Right renal pelvis (tissue), 4 donors: ENCODE results near the gene CNN1. TPM values are rescaled to one million over a fixed set of nuclear protein-coding genes. Genes with fewer than 3 reads are reported as not detected.

Experiments used
- DNase-seq, 4 donors: peaks; one replicate each; pipeline ENCODE4 v3.0.0-alpha.2; 2013; ENCODE audit warnings: low read depth in 4 of 4, low spot score in 3 of 4, missing footprints in 1 of 4
- polyA plus RNA-seq, 4 donors: library from polyadenylated mRNA; unstranded; fragments of 120-200 nt; gene quantifications; one replicate each; pipeline ENCODE4 v1.2.1, GENCODE V29; 2013; ENCODE audit not compliant: insufficient read length in 4 of 4

The CNN1 gene
- polyA plus RNA-seq, 4 donors = 3.1 to 5.2 (median 4.5) TPM

DNA sequence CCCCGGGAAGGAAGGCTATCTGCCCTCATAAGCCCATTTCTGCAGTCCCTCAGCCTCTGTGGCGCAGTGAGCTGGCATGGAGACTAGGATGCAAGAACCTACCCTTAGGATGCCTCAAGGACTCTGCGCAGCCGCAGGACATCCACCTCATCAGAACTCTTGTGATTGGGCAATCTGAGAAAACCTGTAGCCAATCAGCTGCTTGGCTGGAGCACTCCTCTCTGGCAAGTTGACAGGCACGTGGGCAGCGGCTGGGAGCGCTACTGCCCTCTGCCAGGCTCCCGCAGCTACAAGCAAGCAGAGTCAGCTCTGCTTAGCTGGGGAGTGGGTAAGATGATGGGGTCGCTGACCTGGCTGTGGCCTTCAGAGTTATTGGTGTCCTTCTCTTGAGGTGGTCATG is 8.2 kb upstream of the CNN1 start:
- peak in 1 of 4 donors; percentile 33 for DNase-seq

DNA sequence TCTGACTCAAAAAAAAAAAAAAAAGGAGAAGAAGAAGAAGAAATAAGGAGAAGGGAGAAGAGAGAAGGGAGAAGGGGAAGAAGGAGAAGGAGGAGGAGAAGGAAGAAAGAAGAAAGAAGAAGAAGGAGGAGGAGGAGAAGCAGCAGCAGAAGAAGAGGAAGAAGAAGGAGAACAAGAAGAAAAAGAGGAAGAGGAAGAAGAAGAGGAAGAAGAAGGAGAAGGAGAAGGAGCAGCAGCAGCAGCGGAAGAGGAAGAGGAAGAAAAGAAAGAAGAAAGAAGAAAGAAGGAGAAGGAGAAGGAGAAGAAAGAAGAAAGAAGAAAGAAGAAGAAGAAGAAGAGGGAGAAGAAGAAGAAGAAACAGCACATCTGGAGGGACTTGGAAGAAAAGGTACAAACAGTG is 4.1 kb upstream of the CNN1 start:
- no peak for DNase-seq

- no peak for DNase-seq
These were observed 3.7 kb upstream of the CNN1 start for GRCh38 chr19:11534948-11535347.

DNA sequence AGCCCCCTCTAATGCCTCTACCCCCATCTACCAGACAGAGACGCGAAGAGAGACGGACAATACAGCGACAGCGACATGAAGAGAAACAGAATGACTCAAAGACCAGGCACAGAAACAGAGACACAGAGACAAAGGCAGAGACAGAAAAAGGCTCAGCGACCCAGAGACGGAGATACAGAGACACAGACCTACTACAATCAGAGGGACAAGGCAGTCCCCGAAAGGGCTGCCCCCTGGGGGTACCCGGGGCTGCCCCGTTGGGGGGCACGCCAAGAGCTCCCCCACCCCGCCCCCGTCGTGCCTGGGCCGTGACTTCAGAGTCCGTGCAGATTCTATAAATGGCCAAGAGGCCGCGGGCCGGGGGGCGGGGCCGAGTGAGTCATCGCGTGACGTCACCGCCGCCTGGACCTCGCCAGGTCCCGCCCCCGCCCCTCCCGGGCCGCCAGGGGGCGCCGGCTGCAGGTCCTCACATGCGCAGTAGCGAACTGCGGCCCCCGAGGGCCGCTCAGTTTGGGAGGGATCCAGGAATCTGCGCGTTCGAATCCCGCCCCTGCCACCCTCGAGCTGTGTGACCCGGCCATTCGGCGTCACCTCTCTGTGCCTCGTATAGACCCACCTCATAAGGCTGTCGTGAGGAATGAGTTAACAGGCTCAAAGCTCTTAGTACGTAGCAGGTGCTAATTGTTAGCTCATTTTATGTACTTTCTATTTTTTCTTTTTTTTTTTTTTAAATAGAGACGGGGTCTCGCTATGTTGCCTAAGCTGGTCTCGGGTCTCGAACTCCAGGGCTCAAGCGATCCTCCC is 2.7 kb upstream of the CNN1 start:
- DNase-seq = peak; percentile 63 to 75 (median 68)

DNA sequence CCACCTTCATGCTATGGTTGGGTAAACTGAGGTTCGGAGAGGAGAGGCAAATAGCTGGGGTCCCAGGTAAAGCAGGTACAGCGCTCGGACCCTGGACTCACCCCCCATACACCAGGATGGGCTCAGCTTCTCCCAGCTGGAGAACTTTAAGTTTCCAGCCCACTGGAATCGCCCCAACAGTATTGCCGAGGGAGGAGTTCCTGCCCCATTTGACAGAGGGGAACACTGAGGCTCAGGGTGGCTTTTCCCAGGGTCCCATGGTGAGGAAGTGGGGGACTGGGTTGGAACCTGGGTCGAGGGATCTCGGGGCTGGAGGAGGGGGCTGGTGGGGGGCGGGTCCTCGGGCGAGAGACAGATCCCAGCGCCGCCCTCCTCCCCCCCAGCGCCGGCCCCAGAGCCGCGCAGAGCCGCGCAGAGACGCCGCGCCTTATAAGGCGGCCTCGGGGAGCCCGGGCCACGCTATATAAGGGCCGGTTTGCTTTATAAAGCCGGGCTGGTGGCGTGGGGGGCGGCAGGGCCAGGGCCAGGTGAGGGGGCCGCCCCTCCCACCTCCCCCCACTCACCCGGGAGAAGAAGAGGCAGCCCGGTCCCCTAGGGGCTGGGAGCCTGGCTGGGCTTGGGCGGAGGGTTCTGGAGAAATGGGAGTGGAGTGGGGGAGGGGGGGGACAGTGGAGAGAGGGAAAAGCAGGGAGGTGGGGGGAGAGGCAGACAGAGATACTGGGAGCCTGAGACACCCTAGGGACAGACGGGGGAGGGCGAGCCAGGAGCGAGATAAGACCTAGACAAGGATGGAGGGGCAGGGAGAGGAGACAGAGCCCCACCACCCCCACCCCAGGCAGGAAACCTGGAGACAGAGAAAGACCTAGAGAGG is 1.1 kb downstream of the CNN1 start:
- no peak for DNase-seq

- no peak for DNase-seq
These were observed 2.0 kb downstream of the CNN1 start for GRCh38 chr19:11540645-11541044.

DNA sequence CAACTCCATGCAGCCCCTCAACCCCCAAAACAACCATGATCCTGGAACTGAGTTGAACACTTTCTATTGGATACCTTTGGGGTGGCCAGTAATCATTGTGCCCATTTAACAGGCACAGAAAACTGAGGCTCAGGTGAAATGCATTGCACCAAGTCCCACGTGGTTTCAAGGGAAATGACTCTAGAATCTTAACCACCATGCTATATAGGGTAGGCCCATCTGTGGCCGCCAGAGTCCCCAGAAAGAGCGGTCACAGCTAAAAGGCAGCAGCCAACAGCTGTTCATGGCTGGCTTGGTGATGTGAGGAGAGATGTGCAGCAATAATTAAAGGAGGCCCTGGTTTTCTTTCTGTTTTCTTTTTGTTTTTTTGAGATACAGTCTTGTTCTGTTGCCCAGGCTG is 2.6 kb downstream of the CNN1 start:
- DNase-seq = no peak

GRCh38 chr19:11547929-11548700 is 9.5 kb downstream of the CNN1 start:
- no peak for DNase-seq

DNA sequence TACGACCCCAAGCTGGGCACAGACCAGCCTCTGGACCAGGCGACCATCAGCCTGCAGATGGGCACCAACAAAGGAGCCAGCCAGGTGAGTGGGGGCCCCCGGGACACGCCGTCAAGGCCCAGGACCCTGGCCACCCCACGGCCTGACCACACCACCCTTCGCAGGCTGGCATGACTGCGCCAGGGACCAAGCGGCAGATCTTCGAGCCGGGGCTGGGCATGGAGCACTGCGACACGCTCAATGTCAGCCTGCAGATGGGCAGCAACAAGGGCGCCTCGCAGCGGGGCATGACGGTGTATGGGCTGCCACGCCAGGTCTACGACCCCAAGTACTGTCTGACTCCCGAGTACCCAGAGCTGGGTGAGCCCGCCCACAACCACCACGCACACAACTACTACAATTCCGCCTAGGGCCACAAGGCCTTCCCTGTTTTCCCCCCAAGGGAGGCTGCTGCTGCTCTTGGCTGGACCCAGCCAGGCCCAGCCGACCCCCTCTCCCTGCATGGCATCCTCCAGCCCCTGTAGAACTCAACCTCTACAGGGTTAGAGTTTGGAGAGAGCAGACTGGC is 10.8 kb downstream of the CNN1 start:
- DNase-seq = no peak

DNA sequence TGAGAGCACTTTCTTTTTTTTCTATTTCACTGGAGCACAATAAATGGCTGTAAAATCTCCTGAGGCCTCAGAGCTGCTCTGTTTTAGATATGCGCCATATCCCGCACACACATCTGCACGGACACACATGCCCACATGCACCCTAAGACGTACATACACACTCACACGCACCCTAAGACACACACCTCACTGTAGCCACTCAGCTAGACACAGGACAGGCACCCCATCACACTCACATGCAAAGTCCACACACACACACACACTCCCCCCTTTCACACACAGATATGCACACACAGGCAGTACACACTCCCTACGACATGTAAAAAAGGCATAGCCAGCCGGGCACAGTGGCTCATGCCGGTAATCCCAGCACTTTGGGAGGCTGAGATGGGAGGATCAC is 11.6 kb downstream of the CNN1 start:
- no peak for DNase-seq

DNA sequence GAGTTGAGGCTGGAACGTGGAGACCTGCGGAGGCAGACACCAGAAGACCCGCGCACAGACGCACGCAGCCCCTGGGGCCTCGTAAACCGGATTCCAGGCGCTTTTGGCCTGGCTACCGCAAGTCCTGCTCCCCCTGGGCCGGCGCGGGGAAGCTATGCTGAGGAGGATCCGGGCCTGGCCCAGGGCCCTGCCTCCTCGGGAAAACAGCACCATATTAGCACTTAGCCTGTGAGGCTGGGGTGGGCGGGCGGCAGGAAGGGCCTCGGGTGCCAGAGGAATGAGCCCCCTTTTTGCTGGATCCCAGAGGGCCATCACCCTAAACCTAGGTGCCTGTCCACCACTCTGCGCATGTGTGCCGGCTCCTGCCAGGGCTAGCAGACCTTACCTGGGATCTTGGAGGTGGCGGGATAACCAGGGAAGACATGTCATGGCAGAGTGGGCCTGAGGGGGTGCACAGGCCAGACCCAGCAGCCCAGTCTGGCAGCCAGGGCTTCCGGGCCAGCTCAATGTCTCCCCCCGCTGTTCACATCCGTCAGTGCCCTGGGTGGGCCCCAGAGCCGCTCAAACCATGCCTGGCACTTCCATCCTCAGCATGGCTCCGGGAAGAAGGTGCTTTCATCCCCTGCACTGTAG is 13.1 kb downstream of the CNN1 start:
- DNase-seq = no peak

DNA sequence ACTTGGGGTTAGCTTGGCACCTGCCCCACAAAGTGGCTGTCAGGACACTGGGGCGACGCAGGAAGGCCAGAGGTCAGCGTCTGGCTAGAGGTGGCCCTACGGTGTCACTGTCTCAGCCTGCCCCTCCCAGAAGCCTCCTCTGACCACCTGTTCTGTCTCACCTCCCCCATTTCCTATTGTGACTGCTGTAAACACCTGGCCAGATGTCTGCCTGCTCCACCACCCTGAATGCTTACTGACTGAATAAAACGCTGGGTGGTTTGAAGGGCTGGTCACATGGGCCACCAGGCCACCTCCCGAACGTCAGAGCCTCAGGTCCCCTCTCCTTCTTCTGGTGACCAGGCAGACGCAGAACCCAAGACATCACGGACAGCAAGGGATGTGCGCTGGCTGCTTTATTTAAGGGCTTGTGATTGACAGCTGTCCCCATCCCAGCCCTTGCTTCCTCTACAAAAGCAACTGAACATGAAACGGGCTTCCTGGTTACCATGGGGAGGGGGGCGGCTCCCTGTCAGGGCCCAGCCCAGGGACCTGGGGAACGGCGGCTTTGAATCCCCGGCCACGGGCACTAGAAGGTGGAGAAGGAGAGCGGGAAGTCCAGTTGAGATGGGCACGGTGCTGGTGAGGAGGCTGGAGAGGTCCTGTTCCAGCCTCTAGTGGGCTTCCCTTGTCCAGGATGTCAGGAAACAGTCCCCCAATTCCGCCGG is 14.2 kb downstream of the CNN1 start:
- no peak for DNase-seq

GRCh38 chr19:11554160-11554559 is 15.5 kb downstream of the CNN1 start:
- no peak for DNase-seq

GRCh38 chr19:11555246-11555645 is 16.6 kb downstream of the CNN1 start:
- no peak for DNase-seq

- no peak for DNase-seq
These were observed 18.2 kb downstream of the CNN1 start for GRCh38 chr19:11556634-11557420.

DNA sequence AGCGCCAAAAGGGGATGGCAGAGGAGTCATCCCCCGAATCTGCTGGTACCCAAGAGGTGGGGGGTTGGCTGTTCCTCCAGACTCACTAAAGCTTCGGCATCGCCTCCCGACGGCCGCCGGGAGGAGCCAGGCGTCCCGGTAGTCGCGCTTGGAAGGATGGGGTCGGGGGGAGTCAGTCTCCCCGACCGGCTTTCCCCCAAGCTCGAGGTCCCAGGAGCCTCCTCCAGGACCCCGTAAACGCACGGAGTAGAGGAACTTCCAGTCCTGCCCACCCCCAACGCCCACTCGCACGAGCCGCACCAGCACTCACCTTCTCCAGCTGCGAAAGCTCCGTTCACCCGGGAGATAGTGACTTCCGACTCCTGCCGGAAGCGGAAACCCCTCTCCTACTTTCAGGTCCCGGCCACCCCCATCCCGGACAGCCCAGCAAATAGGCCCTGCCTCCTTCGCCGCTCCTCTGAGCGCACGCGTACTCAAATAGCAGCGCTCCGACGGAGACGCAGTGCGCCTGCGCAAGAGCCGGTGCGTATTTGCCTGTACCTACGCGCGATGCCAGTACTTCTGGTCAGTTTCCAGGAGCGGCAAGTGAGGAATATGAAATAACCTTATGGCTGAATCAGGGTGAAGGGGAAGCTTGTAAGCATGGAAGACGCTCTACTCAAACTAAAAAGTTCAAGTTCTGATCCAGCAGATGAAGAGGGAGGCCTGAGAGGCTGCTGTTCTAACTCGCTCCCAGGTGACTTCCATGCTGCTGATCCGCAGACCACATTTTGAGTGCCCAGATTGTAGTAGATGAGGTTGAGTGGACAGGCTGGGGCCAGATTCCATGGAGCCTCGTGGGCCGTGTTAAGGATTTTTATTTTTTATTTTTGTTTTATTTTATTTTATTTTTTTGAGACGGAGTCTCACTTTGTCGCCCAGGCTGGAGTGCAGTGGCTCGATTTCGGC is 20.5 kb downstream of the CNN1 start, which contains the start of gene ELOF1:
Gene ELOF1 (minus strand): TSS at position 350 of the 948 bp plus-strand sequence. CDS start 4,883 bp downstream, outside the sequence.
- peak; percentile 95 to 97 (median 97) for DNase-seq

DNA sequence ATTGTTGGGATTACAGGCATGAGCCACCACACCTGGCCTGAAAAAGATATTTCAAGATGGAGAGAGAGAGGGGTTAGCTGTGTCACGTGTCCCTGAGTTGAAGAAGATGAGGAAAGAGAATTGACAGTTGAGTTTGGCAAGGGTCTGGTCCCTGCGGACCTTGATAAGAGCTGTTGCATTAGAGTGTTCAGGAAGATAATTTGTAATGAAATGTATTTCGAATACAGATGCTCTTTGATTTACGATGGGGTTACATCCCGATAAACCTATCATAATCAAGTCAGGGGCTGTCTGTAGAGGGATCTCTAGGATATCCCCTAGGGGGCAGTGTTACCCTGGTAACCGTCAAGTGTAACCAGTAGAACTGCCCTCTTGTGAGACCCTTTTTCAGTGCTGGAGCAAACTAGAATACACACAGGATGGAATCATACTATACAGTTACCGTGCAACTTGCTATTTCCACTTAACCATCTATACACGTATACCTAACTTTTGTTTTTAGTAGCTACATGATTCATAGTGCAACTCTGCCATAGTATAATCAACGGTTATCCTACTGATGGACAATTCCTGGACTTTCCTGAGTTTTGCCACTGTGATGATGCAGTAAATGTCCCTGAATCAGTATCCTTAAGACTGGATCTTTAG is 21.9 kb downstream of the CNN1 start:
- peak in 1 of 4 donors; percentile 54 for DNase-seq
